Measurements from ENCODE around the gene NSFL1C. TPM values are rescaled to one million over a fixed set of nuclear protein-coding genes. Genes with fewer than 3 reads are reported as not detected.

NSFL1C gene
- total RNA-seq, 4 donors from 2014 or later, result 33.6 to 62.4 (median 43.6) TPM

DNA sequence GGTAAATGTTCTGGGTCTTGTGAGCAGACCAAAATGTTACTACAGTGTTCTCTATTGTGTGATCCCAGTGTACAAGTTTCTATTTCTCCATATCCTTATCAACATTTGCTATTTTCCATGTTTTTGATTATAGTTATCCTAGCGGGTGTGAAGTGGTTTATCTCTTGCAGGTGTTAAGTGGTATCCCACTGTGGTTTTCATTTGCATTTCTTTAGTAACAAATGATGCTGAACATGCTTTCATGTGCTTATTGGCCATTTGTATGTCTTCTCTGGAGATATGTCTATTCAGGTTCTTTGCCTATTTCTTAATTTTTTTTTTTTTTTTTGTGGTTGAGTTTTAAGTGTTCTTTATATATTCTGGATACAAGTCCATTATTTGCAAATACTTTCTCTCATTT is 35.5 kb downstream of the NSFL1C start:
- intact Hi-C loops (cut with DNase I), result no loop called here
- no peaks in the 10 kb centered on the region for H3K4me1 ChIP-seq
- peaks cover 0 to 5% (median 0%) of the 10 kb centered on the region in 4 donors for H3K27me3 ChIP-seq
- 24% methylated on average over 1 of the region's 1 CpG for WGBS
- no peaks in the 10 kb centered on the region for H3K9me3 ChIP-seq
- H3K36me3 ChIP-seq, result peaks cover 0 to 6% (median 0%) of the 10 kb centered on the region in 4 donors
- no peak overlapping the region for H3K27ac ChIP-seq (replicated peaks in 1 of 4)
- no peak for DNase-seq (ENCODE audit: extremely low spot score)
- H3K4me3 ChIP-seq, result no peak overlapping the region
- TF ChIP-seq EP300 (IDR thresholded peaks at IDR 0.05), result no peak
- TF ChIP-seq POLR2AphosphoS5 (IDR thresholded peaks at IDR 0.05), result no peak
- no peak for TF ChIP-seq POLR2A (IDR thresholded peaks at IDR 0.05; ENCODE audit: low read depth)
- TF ChIP-seq, protein P1, sequence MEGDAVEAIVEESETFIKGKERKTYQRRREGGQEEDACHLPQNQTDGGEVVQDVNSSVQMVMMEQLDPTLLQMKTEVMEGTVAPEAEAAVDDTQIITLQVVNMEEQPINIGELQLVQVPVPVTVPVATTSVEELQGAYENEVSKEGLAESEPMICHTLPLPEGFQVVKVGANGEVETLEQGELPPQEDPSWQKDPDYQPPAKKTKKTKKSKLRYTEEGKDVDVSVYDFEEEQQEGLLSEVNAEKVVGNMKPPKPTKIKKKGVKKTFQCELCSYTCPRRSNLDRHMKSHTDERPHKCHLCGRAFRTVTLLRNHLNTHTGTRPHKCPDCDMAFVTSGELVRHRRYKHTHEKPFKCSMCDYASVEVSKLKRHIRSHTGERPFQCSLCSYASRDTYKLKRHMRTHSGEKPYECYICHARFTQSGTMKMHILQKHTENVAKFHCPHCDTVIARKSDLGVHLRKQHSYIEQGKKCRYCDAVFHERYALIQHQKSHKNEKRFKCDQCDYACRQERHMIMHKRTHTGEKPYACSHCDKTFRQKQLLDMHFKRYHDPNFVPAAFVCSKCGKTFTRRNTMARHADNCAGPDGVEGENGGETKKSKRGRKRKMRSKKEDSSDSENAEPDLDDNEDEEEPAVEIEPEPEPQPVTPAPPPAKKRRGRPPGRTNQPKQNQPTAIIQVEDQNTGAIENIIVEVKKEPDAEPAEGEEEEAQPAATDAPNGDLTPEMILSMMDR (IDR thresholded peaks at IDR 0.05), result no peak

GRCh38 chr20:1430004-1430451 is 36.6 kb downstream of the NSFL1C start:
- Histone ChIP-seq H3K27me3 (peaks cover 0 to 6% (median 0%) of the 10 kb centered on the region in 4 donors), H3K36me3 (peaks cover 0 to 2% (median 0%) of the 10 kb centered on the region in 4 donors), H3K27ac (replicated peaks in 1 of 4) (no peak overlapping the region), H3K4me3 (no peak overlapping the region), H3K9me3 (no peaks in the 10 kb centered on the region), H3K4me1 (no peaks in the 10 kb centered on the region)
- TF ChIP-seq EP300 (IDR thresholded peaks at IDR 0.05) (no peak), POLR2AphosphoS5 (IDR thresholded peaks at IDR 0.05) (no peak), POLR2A (IDR thresholded peaks at IDR 0.05; ENCODE audit: low read depth) (no peak)
- TF ChIP-seq, protein P1 (IDR thresholded peaks at IDR 0.05), result no peak
- WGBS, result 89% methylated on average over 1 of the region's 1 CpG
- no peak for DNase-seq (ENCODE audit: extremely low spot score)
- intact Hi-C loops (cut with DNase I), result no loop called here

DNA sequence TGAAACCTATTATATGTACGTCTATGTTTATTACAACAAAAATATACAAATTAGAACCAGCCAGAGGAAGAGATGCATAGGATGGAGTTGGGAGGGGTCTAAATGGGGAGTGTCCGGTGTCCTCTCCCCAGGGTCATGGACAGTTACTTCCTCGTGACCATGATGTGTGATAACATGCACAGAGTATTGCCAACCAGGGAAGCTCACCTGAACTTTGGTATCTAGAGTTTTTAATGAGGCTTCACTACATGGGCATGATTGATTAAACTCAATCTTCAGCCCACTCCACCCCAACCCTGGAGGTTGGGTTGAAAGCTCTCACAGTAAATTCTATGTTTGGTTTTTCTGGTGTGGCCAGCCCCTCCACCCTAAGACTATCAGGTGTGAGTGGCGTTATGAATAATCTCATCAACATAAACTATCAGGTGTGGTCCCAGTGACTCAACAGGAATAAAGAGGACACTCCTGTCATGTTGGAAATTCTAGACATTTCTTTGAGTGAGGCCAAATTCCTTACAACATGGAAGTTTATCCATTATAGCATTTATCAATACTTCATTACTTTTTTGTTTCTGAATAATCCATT is 37.4 kb downstream of the NSFL1C start:
- TF ChIP-seq POLR2A (IDR thresholded peaks at IDR 0.05; ENCODE audit: low read depth) (no peak), POLR2AphosphoS5 (IDR thresholded peaks at IDR 0.05) (no peak), EP300 (IDR thresholded peaks at IDR 0.05) (no peak)
- TF ChIP-seq, protein P1 (IDR thresholded peaks at IDR 0.05), result no peak
- H3K27me3 ChIP-seq, result peaks cover 0 to 6% (median 0%) of the 10 kb centered on the region in 4 donors
- WGBS, result 88% methylated on average over 4 of the region's 4 CpGs
- H3K36me3 ChIP-seq, result no peaks in the 10 kb centered on the region
- peak; percentile 29 for DNase-seq (ENCODE audit: extremely low spot score)
- H3K4me1 ChIP-seq, result no peaks in the 10 kb centered on the region
- H3K9me3 ChIP-seq, result no peaks in the 10 kb centered on the region
- intact Hi-C loops (cut with DNase I), result no loop called here
- H3K4me3 ChIP-seq, result no peak overlapping the region
- no peak overlapping the region for H3K27ac ChIP-seq (replicated peaks in 1 of 4)

- no peaks in the 10 kb centered on the region for H3K36me3 ChIP-seq
- H3K9me3 ChIP-seq, result no peaks in the 10 kb centered on the region
- peak; percentile 55 for DNase-seq (ENCODE audit: extremely low spot score)
- intact Hi-C loops (cut with DNase I), result no loop called here
- H3K4me1 ChIP-seq, result no peaks in the 10 kb centered on the region
- peaks cover 0 to 19% (median 0%) of the 10 kb centered on the region in 4 donors for H3K27me3 ChIP-seq
- TF ChIP-seq, protein P1 (IDR thresholded peaks at IDR 0.05), result no peak
- no peak for TF ChIP-seq EP300 (IDR thresholded peaks at IDR 0.05)
- TF ChIP-seq POLR2A (IDR thresholded peaks at IDR 0.05; ENCODE audit: low read depth), result no peak
- TF ChIP-seq POLR2AphosphoS5 (IDR thresholded peaks at IDR 0.05), result no peak
- H3K4me3 ChIP-seq, result no peak overlapping the region
- WGBS, result 29% methylated on average over 3 of the region's 3 CpGs
- no peak overlapping the region for H3K27ac ChIP-seq (replicated peaks in 1 of 4)
Observed at GRCh38 chr20:1427457-1428054, 39.1 kb downstream of the NSFL1C start.
